ENCODE measurements around the gene TTL.
A peak's percentile ranks its signal among the peaks of the same experiment; 100 is the strongest.
"Not testable (repeated sequence)": the region's sequence is repeated elsewhere in the genome, so short reads cannot be mapped to it uniquely, and the experiment has no call there.

Gene TTL

DNA sequence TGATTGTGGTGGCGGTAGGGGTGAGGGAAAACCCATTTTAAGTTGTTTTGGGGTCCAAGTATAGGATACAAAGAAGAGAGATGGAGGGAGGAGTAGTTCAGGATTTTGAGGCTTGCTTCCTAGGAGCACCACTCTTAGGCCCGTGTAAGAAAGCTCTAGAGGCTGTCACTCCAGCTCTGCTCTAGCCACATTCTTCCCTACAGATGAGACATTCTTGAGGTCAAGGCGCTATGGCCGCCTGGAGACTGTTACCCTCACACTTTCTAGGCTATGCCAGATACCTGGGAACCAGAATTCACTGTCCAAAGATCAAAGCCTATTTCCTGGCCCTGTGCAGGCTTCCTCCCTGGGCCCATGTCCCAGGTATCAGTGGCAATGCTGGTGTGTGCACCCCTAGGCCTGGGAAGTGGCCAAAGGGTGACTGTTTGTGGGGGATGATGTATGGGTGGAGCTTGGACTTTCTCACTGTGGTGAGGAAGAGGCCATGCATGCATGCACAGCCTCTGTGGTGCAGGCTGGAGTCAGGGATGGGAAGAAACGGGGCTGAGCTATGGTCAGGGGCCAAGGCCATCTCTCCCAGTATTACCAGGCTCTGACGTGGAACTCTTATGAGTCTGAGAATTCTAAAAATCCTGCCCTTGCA, 7.0 kb upstream of the TTL start:
- no peak for DNase-seq (ENCODE audit: low spot score)

DNA sequence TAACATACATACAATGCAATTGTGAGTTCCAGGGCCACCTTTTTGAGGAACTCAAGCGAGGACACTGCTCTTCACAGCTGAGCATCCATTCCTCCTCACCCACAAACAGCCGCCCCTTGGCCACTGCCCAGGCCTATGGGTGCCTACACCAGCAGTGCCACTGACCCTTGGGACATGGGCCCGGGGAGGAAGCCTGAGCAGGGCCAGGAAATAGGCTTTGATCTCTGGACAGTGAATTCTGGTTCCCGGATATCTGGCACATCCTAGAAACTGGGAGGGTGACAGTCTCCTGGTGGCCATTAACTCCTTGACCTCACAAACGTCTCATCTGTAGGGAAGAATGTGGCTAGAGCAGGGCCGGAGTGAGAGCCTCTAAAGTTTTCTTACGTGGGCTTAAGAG, 5.5 kb upstream of the TTL start:
- no peak for DNase-seq (ENCODE audit: low spot score)

DNA sequence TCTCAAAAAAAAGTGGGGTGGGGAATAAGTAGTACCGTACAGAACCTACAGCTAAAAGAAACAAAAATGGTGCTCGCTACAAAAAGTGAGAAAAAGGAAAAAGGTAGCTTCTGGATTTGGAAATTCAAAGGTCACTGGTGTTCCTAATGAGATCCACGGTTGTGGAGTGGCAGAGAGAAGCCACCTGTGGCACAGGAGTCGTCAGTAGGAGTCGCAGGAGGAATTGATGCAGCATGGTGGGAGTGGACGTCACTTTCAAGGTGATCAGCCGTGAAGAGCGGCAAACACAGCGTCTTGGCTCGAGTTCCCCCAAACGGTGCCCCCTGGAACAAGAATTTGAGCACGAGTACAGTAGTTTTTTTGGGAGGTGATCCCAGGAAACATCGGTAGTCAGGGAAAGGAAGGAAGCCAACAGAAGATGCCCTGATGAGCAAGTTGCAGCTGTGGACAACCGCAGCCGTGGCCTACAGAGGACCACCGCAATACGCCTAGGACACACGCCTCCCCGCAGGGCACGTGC, 1.4 kb upstream of the TTL start:
- DNase-seq (ENCODE audit: low spot score), result peak; percentile 54

DNA sequence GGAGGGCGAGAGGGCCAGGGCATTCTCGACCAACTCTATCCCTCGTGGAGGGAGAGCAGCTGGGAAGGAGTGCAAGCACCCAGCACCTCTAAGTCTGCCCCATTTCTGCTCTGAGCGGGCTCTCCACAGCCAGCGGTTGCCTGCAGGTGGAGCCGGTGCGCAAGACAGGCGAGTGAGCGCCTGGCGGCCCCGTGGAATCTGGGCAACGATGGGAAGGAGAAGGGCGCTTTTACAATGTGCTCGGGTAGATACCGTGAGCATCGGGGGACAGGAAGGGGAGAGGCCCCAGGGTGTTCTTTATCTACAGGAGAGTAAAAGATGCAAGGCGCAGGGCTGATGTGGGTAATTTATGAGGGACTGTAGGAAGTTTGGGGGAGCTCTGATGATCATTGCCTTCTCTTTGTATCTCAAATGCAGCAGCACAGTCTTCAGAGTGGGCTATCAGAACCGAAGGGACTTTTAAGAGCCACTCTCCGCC, 867 bp upstream of the TTL start:
- peak; percentile 85 for DNase-seq (ENCODE audit: low spot score)

DNA sequence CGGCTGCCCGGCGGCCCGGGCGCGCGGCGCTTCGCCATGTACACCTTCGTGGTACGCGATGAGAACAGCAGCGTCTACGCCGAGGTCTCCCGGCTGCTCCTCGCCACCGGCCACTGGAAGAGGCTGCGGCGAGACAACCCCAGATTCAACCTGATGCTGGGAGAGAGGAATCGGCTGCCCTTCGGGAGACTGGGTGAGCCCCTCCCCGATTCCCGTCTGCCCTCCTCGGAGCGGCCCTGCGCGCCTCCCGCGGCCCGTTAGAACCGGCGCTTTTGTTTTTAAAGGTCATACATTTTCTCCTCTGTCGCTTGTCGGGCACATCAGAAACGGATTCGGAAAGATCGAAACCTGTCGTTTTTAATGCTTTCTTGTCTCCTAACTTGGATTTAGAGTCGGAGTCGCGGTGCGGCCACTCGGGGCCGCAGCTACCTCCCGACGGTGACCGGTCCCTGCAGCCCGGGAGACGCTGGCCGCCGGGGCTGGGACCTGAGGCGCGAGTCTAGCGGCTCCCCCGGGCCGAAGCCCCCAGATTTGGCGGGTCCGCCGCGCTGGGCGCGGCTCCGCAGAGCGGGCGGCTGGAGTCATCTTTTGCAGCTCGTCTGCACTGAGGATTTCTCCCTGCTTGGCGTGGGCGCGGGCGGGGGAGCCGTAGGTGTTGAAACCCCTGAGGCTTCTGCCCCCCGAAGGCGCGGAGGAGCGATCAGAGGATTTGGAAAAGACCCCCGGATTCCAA, 519 bp downstream of the TTL start:
- peak; percentile 51 for DNase-seq (ENCODE audit: low spot score)

DNA sequence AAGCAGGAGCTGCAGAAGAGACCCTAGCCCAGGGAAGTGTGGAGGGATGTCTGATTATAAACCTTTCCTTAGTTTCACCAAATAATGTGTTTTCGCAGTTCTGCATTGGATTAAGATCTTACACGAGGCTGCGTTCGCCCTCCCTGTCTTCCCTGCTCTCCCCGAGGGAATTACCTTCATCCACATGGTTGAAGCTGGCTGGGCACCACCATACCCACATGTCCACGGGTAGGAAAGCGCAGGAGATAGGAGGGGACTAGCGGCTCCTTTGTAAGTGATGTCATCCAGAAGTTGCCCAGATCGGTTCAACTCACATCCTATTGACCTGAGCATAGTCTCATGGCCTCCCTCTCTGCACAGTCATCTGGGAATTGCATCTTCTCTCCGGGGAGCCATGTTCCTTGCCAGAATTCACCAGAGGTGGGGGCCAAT, 1.1 kb downstream of the TTL start:
- DNase-seq (ENCODE audit: low spot score), result peak; percentile 66

DNA sequence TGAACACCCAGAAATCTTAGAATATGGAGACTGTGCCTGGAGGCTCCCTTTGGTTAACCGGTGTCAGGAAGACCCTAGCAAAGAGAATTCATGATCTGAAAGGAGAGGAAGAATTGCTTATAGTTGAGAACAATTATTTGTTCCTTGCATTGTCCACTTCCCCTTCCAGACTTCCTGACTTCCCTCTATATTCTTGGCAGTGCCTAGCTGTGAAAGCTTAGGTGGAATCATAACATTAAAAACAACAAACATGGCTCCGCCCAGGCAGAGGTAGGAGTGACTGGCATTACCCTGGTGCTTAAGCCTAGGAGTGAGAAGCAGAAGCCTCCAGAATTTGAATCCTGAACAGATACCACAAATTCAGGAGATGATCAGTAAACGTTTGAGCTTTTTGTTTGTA, 1.9 kb downstream of the TTL start:
- no peak for DNase-seq (ENCODE audit: low spot score)

DNA sequence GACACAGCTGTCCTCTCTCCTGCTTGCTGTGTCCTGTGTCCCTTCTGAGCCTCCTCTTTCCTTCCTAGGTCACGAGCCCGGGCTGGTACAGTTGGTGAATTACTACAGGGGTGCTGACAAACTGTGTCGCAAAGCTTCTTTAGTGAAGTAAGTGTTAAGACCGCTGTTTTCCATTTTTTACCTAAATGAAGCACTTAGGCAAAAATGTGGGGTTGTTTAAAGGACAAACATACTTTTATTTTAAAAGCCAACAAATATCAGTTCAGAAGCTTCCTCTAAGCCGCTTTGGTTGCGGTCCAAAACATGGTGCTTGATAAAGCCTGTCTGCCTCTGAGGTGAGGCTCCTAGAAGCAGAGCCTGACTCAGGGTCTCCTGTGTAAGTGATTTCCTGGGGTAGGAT, 3.9 kb downstream of the TTL start:
- no peak for DNase-seq (ENCODE audit: low spot score)

DNA sequence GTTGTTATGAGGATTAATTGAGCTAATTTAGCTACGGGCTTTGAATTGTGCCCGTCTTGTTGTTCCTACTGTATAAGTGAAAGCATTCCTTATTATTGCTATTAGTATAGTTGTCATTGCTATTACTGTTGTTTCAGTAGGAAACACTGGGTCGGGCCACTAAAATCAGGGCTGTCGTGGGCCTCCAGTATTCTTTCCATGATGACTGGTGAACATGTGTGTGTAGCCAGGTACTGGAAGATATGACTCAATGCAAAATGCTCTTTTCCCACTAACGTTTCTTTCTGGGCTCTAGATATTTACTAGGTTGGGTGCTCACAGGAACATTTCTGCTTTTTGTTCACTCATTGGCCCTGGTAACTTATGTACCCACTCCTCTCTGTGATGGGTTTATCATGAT, 4.9 kb downstream of the TTL start:
- DNase-seq (ENCODE audit: low spot score), result no peak

DNA sequence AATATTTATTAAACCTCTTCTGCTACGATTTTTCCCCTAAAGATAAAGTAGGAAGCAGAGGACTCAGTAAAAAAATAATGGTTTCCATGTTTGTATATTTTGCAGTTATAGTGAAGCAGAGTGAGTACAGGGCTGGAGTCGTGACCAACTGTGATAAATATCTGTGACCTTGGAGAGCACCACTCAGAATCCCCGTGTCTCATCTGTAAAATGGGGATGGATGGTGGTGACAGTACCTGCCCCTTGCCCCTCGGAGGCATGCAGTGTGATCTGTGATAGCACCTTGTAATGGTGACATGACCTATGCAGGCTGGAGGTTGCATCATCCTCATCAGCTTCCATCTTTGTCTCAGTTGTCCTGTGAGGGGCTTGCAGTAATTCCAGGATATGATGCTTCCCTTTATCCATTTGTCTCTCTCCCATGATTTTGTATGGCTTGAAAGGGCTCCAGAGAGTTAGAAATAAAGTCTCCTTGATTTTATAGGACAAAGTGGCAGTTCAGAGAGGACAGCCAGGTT, 5.5 kb downstream of the TTL start:
- DNase-seq (ENCODE audit: low spot score), result no peak

DNA sequence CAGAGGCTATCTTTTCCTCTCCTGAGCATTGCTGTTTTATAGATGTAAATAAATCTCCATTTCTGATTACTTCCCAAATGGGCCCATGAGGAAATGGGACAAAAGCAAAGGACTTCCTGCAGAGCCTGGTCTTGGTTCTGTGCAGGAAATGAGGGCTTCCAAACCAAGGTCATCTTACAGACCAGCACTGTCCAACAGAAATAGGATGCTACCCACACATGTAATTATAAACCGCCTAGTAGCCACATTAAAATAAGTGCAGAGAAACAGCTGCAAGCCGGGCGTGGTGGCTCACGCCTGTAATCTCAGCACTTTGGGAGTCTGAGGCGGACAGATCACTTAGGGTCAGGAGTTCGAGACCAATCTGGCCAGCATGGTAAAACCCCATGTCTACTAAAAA, 6.2 kb downstream of the TTL start:
- no peak for DNase-seq (ENCODE audit: low spot score)

DNA sequence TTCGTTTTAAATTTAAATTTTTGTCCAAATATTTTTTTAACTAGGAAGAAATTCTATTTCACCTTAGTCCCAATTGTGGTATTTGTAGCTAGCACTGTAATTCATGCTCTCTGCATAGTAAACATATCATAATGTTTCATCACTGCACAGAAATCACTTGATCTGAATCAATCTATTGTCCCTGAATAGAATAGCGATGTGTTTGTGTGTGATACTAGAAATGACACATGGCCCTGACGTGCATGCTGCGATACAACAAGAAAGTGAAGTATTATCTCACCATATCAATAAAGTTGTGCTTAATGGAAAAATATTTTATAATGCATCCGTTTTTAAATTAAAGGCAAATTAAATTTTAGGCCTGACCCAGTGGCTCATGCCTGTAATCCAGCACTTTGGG, 10.0 kb downstream of the TTL start:
- no peak for DNase-seq (ENCODE audit: low spot score)

DNA sequence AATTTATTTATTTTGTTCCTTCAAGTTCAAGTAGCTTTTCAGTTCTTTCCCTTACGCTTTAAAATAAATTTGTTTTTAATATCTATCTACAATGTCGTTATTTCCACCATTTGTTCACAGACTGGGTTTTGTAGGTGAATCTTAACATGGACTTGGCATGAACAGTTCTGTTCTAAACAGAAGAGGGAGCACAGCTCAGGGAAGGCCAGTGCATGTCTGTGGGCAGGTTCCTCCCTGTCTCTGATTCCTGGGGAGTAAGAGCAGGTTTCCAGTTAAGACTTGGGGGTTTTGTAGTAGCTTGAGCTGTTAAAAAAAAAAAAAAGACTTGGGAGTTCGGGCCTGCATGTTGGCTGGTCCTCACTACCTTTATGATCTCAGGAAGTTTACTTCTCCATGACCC, 11.1 kb downstream of the TTL start:
- DNase-seq (ENCODE audit: low spot score), result peak; percentile 53

DNA sequence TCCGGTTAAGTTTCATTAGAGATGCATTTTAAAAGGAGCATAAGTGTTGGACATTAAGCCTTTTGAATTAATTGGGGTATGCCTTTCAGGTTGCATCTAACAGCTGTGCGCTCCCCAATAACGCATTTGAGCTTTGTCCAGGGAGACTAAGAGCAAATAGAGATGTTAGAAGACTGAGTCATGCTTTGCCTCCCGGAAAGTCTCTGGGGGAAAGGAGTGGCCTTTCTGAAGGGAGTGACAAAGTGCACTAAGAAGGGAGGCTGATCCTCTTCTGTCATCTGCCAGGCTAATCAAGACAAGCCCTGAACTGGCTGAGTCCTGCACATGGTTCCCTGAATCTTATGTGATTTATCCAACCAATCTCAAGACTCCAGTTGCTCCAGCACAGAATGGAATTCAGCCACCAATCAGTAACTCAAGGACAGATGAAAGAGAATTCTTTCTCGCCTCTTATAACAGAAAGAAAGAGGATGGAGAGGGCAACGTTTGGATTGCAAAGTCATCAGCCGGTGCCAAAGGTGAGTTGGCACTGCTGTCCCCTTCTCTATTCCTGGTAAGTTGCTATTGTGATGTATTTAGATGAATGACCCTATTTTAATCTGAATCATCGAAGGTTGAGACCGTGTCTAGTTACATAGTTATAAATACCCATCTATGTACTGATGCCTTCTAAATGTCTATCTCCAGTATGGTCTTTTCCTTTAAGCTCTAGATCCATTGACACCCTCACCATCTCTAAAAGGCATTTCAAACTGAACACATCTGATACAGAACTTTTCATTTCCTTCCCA, 12.1 kb downstream of the TTL start:
- DNase-seq (ENCODE audit: low spot score), result peak; percentile 87

DNA sequence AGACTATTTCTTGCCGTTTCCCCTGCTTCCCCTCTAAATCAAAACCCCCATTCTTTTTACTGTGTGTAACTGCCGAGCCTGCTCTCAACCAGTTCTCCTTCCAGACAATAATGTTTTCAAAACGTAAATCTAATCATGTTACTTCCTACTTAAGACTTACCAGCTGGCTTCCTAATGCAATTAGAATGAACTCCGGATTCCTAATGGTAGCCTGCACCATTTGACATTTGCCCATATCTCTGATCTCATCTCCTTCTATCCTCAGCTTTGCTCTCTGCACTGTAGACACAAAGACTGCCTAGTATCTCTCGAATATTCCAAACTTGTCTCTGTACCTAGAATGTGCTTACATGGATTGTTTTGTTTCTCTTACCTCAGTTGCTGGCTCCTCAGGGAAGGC, 12.9 kb downstream of the TTL start:
- DNase-seq (ENCODE audit: low spot score), result peak; percentile 98

DNA sequence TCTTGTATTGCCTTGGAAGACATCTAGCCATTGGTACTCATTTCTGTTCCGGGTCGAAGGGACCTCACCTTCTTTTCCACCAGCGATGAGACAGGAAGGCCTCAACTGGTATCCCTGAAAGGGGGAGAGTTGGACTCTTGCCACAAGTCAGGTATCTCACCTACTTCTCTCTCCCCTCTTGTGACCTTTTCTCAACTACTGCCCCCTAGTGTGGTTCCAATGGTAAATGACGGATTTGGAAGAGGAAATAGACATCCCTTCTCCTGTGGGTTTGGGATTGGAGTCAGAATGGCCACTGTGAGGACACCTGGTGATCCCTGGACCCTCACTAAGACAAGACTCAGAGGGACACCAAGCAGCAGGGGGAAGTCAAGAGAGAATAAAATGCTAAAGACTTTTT, 13.9 kb downstream of the TTL start:
- not testable (repeated sequence) for DNase-seq (ENCODE audit: low spot score)

DNA sequence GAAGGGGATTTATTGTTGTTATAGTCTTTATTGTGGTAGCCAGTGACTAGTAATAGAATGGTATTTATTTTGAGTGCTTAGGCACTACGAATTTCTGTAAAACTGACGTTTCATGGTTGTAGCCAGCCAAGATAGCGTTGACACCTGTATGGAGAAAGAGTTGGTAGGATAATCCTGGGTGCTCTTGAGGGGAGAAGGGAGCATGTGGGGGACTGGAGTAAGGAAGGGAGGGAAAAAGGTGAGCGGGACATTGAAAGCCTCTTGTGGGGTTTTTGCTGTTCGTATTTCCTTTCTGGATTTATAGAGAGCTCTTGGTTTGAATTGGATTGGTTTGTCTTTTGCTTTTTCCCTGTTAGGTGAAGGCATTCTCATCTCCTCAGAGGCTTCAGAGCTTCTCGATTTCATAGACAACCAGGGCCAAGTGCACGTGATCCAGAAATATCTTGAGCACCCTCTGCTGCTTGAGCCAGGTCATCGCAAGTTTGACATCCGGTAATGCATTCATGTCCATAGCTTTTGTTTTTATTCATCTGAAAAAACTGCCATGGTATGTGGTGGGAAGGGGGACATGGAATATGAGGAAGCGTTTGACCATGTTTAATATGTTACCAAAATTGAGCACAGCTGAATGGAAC, 19.0 kb downstream of the TTL start:
- peak; percentile 68 for DNase-seq (ENCODE audit: low spot score)

DNA sequence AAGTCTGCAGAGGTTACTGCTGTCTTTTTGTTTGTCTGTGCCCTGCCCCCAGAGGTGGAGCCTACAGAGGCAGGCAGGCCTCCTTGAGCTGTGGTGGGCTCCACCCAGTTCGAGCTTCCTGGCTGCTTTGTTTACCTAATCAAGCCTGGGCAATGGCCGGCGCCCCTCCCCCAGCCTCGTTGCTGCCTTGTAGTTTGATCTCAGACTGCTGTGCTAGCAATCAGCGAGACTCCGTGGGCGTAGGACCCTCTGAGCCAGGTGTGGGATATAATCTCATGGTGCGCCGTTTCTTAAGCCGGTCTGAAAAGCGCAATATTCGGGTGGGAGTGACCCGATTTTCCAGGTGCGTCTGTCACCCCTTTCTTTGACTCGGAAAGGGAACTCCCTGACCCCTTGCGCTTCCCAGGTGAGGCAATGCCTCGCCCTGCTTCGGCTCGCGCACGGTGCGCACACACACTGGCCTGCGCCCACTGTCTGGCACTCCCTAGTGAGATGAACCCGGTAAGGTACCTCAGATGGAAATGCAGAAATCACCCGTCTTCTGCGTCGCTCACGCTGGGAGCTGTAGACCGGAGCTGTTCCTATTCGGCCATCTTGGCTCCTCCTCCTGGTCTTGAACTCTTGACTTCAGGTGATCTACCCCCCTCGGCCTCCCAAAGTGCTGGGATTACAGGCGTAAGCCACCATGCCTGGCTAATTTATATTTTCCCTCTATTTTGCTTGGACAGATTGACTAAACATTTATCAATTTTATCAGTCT, 27.5 kb downstream of the TTL start:
- not testable (repeated sequence) for DNase-seq (ENCODE audit: low spot score)

DNA sequence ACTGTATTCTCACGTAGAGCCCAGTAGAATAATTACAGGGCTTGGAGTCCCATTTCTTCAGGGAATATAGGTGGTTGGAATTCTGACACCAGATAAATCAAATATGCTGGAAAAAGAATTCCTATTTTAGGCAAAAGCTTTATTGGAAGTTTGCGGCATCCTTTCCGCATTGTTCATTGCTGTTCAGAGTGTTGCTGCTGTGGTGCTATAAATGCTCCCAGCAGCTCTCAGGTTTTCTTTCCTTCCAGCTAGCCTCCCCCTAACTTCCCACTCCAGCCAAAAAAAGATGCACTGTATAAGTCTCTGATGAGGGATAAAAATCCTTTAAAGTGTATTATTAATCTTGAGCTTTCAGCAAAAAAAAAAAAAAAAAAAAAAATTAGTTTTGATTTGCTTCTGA, 34.8 kb downstream of the TTL start:
- no peak for DNase-seq (ENCODE audit: low spot score)

DNA sequence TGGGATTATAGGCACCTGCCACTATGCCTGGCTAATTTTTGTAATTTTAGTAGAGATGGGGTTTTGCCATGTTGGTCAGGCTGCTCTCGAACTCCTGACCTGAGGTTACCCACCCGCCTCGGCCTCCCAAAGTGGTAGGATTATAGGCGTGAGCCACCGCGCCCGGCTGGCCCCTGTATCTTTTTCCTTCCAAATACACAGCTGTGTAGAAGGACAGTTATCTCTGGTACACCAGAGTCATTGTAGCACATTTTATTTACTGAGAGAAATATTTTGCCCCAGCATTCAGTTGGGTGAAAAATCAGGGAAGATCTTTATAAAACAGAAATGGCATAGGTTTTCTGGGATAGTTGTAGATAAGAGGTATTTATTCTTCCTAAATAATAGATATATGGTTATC, 36.9 kb downstream of the TTL start:
- DNase-seq (ENCODE audit: low spot score), result no peak

DNA sequence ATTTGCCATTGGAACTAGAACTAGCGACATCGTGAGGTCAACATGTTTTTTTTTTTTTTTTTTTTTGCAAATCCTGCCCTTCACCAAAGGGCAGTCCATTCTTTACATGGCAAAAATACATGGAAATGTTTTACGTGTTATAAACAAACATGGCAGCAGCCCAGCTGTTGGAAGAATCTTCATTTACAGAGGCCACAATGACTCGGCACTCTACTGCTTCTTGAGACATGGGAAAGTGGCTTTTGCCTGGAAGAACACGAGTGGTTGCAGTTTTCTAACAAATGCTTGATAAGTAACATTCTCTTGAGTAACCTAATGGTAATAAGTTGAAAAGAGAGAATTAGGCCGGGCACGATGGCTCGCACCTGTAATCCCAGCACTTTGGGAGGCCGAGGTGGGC, 37.5 kb downstream of the TTL start:
- no peak for DNase-seq (ENCODE audit: low spot score)
